Activated CD4-positive, CD25-positive, alpha-beta regulatory T cell treated with anti-CD3 and anti-CD28 coated beads, Interleukin-2, amount 50 U/mL, for 72 hours (primary cell): ENCODE data around the gene KATNAL2.
A peak's percentile ranks its signal among the peaks of the same experiment; 100 is the strongest.

Experiments used
- DNase-seq: peaks from one replicate; pipeline ENCODE4 v3.0.0; 2021

Gene KATNAL2

GRCh38 chr18:47036298-47036874, 119.0 kb downstream of the KATNAL2 start:
- no peak for DNase-seq

GRCh38 chr18:47036927-47037578, 119.7 kb downstream of the KATNAL2 start:
- DNase-seq: no peak

- no peak for DNase-seq
Observed at GRCh38 chr18:47040982-47041381, 123.6 kb downstream of the KATNAL2 start.

- DNase-seq: no peak
Observed at GRCh38 chr18:47050468-47050867, 133.1 kb downstream of the KATNAL2 start.

- no peak for DNase-seq
Observed at GRCh38 chr18:47054369-47054768, 137.0 kb downstream of the KATNAL2 start.

GRCh38 chr18:47062471-47062870, 145.1 kb downstream of the KATNAL2 start:
- DNase-seq: no peak

GRCh38 chr18:47063096-47063495, 145.7 kb downstream of the KATNAL2 start:
- no peak for DNase-seq

GRCh38 chr18:47067648-47068047, 150.2 kb downstream of the KATNAL2 start:
- no peak for DNase-seq

- no peak for DNase-seq
Observed at GRCh38 chr18:47075098-47075883, 157.9 kb downstream of the KATNAL2 start.

- DNase-seq: no peak
Observed at GRCh38 chr18:47077111-47077510, 159.7 kb downstream of the KATNAL2 start.

- no peak for DNase-seq
Observed at GRCh38 chr18:47080872-47081271, 163.5 kb downstream of the KATNAL2 start.

- no peak for DNase-seq
Observed at GRCh38 chr18:47081578-47081977, 164.2 kb downstream of the KATNAL2 start.

GRCh38 chr18:47087676-47088075, 170.3 kb downstream of the KATNAL2 start:
- DNase-seq: no peak

GRCh38 chr18:47095810-47096209, 178.4 kb downstream of the KATNAL2 start:
- DNase-seq: no peak

- DNase-seq: peak; percentile 40
Observed at GRCh38 chr18:47100212-47100831, 182.9 kb downstream of the KATNAL2 start.

GRCh38 chr18:47108373-47108772, 191.0 kb downstream of the KATNAL2 start:
- no peak for DNase-seq

GRCh38 chr18:47108998-47109405, 191.6 kb downstream of the KATNAL2 start:
- no peak for DNase-seq

- no peak for DNase-seq
Observed at GRCh38 chr18:47109720-47110119, 192.3 kb downstream of the KATNAL2 start.

- no peak for DNase-seq
Observed at GRCh38 chr18:47110492-47111274, 193.3 kb downstream of the KATNAL2 start.

- no peak for DNase-seq
Observed at GRCh38 chr18:47113796-47114540, 196.6 kb downstream of the KATNAL2 start.

GRCh38 chr18:47115205-47115604, 197.8 kb downstream of the KATNAL2 start:
- no peak for DNase-seq

GRCh38 chr18:47118981-47119380, 201.6 kb downstream of the KATNAL2 start:
- DNase-seq: no peak
